GM18498 (cell line): ENCODE measurements around the gene KIF9.

Source experiments
- ATAC-seq: cut with Tn5 transposase; IDR thresholded peaks from one replicate; pipeline ENCODE4 v1.9.1; 2021; ENCODE audit warnings: mild to moderate bottlenecking, moderate library complexity; ENCODE audit not compliant: unreplicated experiment

Gene KIF9

GRCh38 chr3:47295322-47295721 lies 12.7 kb upstream of the KIF9 start:
- no peak for ATAC-seq

- no peak for ATAC-seq
Measured at GRCh38 chr3:47294392-47294791, 11.8 kb upstream of the KIF9 start.

- no peak for ATAC-seq
Measured at GRCh38 chr3:47293822-47294221, 11.2 kb upstream of the KIF9 start.

- peak; percentile 52 for ATAC-seq
Measured at GRCh38 chr3:47291754-47292420, 9.3 kb upstream of the KIF9 start.

- no peak for ATAC-seq
Measured at GRCh38 chr3:47291158-47291753, 8.7 kb upstream of the KIF9 start.

GRCh38 chr3:47288966-47289910 lies 6.6 kb upstream of the KIF9 start:
- no peak for ATAC-seq

- no peak for ATAC-seq
Measured at GRCh38 chr3:47283591-47284364, 1.2 kb upstream of the KIF9 start.

- ATAC-seq, result no peak
Measured at GRCh38 chr3:47283193-47283537, 566 bp upstream of the KIF9 start.

GRCh38 chr3:47280519-47280918 lies 2.1 kb downstream of the KIF9 start:
- no peak for ATAC-seq

GRCh38 chr3:47276558-47276957 lies 6.0 kb downstream of the KIF9 start:
- no peak for ATAC-seq

- no peak for ATAC-seq
Measured at GRCh38 chr3:47274652-47275051, 7.9 kb downstream of the KIF9 start.

- ATAC-seq, result no peak
Measured at GRCh38 chr3:47273564-47273963, 9.0 kb downstream of the KIF9 start.

- ATAC-seq, result no peak
Measured at GRCh38 chr3:47270526-47270925, 12.1 kb downstream of the KIF9 start.

GRCh38 chr3:47267490-47267824 lies 15.1 kb downstream of the KIF9 start:
- no peak for ATAC-seq

GRCh38 chr3:47266709-47267489 lies 15.7 kb downstream of the KIF9 start:
- ATAC-seq, result no peak

GRCh38 chr3:47265725-47266428 lies 16.7 kb downstream of the KIF9 start:
- no peak for ATAC-seq

GRCh38 chr3:47265008-47265407 lies 17.6 kb downstream of the KIF9 start:
- ATAC-seq, result no peak

GRCh38 chr3:47261301-47261700 lies 21.3 kb downstream of the KIF9 start:
- no peak for ATAC-seq

GRCh38 chr3:47260605-47261004 lies 22.0 kb downstream of the KIF9 start:
- no peak for ATAC-seq

- no peak for ATAC-seq
Measured at GRCh38 chr3:47259114-47259513, 23.5 kb downstream of the KIF9 start.
